HepG2 (cell line): ENCODE results near the gene C3orf18. TPM values are rescaled to one million over a fixed set of nuclear protein-coding genes. Genes with fewer than 3 reads are reported as not detected.

Source experiments
- ATAC-seq: fragments of 200-7000 bp; cut with Tn5 transposase; 3 replicates; pipeline ENCODE4 v1.9.1; 2020; ENCODE audit warnings: mild to moderate bottlenecking, moderate library complexity
- BruUV-seq: library from RNA; stranded (reverse); fragments of 400-500 nt; replicated peaks from 2 replicates; lab custom pipeline; 2021; lab: Mats Ljungman, UMichigan
- CTCF ChIA-PET: fragments of 300-600 bp; formaldehyde crosslinking; extraction: SDS; loops from one replicate; lab custom pipeline; 2021; ENCODE audit warnings: low total read pairs, inconsistent platforms, low intra/inter-chr PET ratio; lab: Yijun Ruan, JAX
- POLR2A ChIA-PET: fragments of 350-600 bp; sonication (Branson Sonifier 250); formaldehyde crosslinking; loops from one replicate; lab custom pipeline; 2020; ENCODE audit warnings: antibody characterized with exemption, inconsistent platforms; lab: Yijun Ruan, JAX
- DNase-seq: peaks from one replicate; pipeline ENCODE4 v3.0.0-alpha.2; 2015; ENCODE audit warnings: low spot score
- FAIRE-seq: peaks from 3 replicates; lab custom pipeline; 2011; peaks lifted over from hg19 to GRCh38; lab: Jason Lieb, UNC
- H2AFZ ChIP-seq: one replicate; pipeline ENCODE4 v1.6.1; 2011; ENCODE audit warnings: low read length, inconsistent platforms
- H3K27ac ChIP-seq: fragments of 300-600 bp; 3 replicates; pipeline ENCODE4 v1.8.0; 2011; ENCODE audit warnings: mixed run types, mild to moderate bottlenecking, mixed read lengths, low read length, inconsistent platforms; ENCODE audit not compliant: insufficient read depth; ENCODE audit errors: extremely low read length
- H3K27me3 ChIP-seq, 2 experiments: fragments of 200-600 bp in 1 of 2; 2 replicates in 1 of 2; 3 replicates in 1 of 2; pipeline versions ENCODE4 v1.6.0 to v1.8.0; 2011; ENCODE audit warnings: low read length in 2 of 2, mild to moderate bottlenecking in 2 of 2, moderate library complexity in 2 of 2, inconsistent platforms in 1 of 2; ENCODE audit not compliant: insufficient read depth in 2 of 2, control insufficient read depth in 1 of 2
- H3K36me3 ChIP-seq, 2 experiments: fragments of 200-600 bp in 1 of 2; replicated peaks in 1 of 2; 2 replicates in 1 of 2; 3 replicates in 1 of 2; pipeline versions ENCODE4 v1.5.1 to v1.8.0; 2011; ENCODE audit warnings: low read length in 2 of 2, inconsistent platforms in 1 of 2; ENCODE audit not compliant: insufficient read depth in 2 of 2, control insufficient read depth in 1 of 2
- H3K4me1 ChIP-seq: 2 replicates; pipeline ENCODE4 v1.5.1; 2012; ENCODE audit warnings: low read length, inconsistent platforms; ENCODE audit not compliant: insufficient read depth
- H3K4me2 ChIP-seq: 2 replicates; pipeline ENCODE4 v1.6.0; 2011; ENCODE audit warnings: low read depth, low read length, inconsistent platforms
- H3K4me3 ChIP-seq, 3 experiments: fragments of 200-600 bp in 1 of 3; sonication (generic), shearing (Covaris generic) in 1 of 3; replicated peaks in 1 of 3; 2 replicates each; pipeline ENCODE4 v1.5.1; 2011 to 2016; ENCODE audit warnings: low read length in 3 of 3, inconsistent platforms in 2 of 3, low read depth in 2 of 3, mild to moderate bottlenecking in 2 of 3, control low read depth in 1 of 3, mixed read lengths in 1 of 3; ENCODE audit not compliant: insufficient read depth in 1 of 3
- H3K79me2 ChIP-seq: one replicate; pipeline ENCODE4 v1.6.1; 2011; ENCODE audit warnings: low read length, inconsistent platforms; ENCODE audit not compliant: insufficient read depth
- H3K9ac ChIP-seq: 2 replicates; pipeline ENCODE4 v1.6.0; 2011; ENCODE audit warnings: mild to moderate bottlenecking, low read depth, low read length, inconsistent platforms; ENCODE audit not compliant: insufficient read depth
- H3K9me3 ChIP-seq: 2 replicates; pipeline ENCODE4 v1.5.1; 2012; ENCODE audit warnings: mild to moderate bottlenecking, low read length
- H4K20me1 ChIP-seq: 2 replicates; pipeline ENCODE4 v1.6.0; 2011; ENCODE audit warnings: inconsistent platforms, mild to moderate bottlenecking, low read length, moderate library complexity; ENCODE audit not compliant: insufficient read depth
- ELF1 ChIP-seq: sonication (generic); formaldehyde crosslinking; IDR thresholded peaks from 2 replicates; pipeline ENCODE4 v1.4.0; 2020; ENCODE audit warnings: missing genetic modification reagents
- ELF3 ChIP-seq: IDR thresholded peaks from 2 replicates; pipeline ENCODE4 v1.6.1; 2016; ENCODE audit warnings: missing genetic modification reagents, missing compliant biosample characterization
- GABPA ChIP-seq, 2 experiments: IDR thresholded peaks; 2 replicates each; pipeline ENCODE4 v1.6.1; 2011 to 2016; ENCODE audit warnings: low read depth in 2 of 2, low read length in 1 of 2, missing biosample characterization in 1 of 2, missing genetic modification characterization in 1 of 2
- MEF2D ChIP-seq: sonication (generic); formaldehyde crosslinking; IDR thresholded peaks from 2 replicates; pipeline ENCODE4 v1.5.1; 2020; ENCODE audit warnings: mild to moderate bottlenecking, missing genetic modification reagents
- NFYC ChIP-seq: IDR thresholded peaks from 2 replicates; pipeline ENCODE4 v1.6.1; 2016; ENCODE audit warnings: missing genetic modification reagents, missing compliant biosample characterization
- PBX3 ChIP-seq: sonication (generic); formaldehyde crosslinking; IDR thresholded peaks from 2 replicates; pipeline ENCODE4 v1.8.1; 2023; ENCODE audit warnings: missing genetic modification reagents, inconsistent platforms, borderline replicate concordance
- PITX1 ChIP-seq: sonication (generic); formaldehyde crosslinking; IDR thresholded peaks from 2 replicates; pipeline ENCODE4 v1.5.1; 2020; ENCODE audit warnings: mild to moderate bottlenecking, missing genetic modification reagents
- SP5 ChIP-seq: IDR thresholded peaks from 2 replicates; pipeline ENCODE4 v1.6.1; 2016; ENCODE audit warnings: low read depth, borderline replicate concordance
- TARDBP ChIP-seq: sonication (generic); formaldehyde crosslinking; IDR thresholded peaks from 2 replicates; pipeline ENCODE4 v1.8.0; 2022; ENCODE audit warnings: mild to moderate bottlenecking, missing genetic modification reagents
- U2AF1 ChIP-seq: fragments of 200-400 bp; formaldehyde crosslinking; optimal IDR thresholded peaks from 2 replicates; pipeline ENCODE3; 2017; ENCODE audit warnings: mild to moderate bottlenecking, low read depth, low read length
- ZBTB1 ChIP-seq: sonication (generic); formaldehyde crosslinking; IDR thresholded peaks from 2 replicates; pipeline ENCODE4 v1.4.0; 2020; ENCODE audit warnings: missing genetic modification reagents, borderline replicate concordance
- ZBTB42 ChIP-seq: sonication (generic); formaldehyde crosslinking; IDR thresholded peaks from 2 replicates; pipeline ENCODE4 v1.5.0; 2020; ENCODE audit warnings: mild to moderate bottlenecking, missing genetic modification reagents
- ZNF547 ChIP-seq: sonication (generic); formaldehyde crosslinking; IDR thresholded peaks from 2 replicates; pipeline ENCODE4 v1.5.1; 2020; ENCODE audit warnings: mild to moderate bottlenecking, missing genetic modification reagents
- ZNF558 ChIP-seq: sonication (generic); formaldehyde crosslinking; IDR thresholded peaks from 2 replicates; pipeline ENCODE4 v1.9.0; 2022; ENCODE audit warnings: mild to moderate bottlenecking, missing genetic modification reagents, borderline replicate concordance
- ZNF687 ChIP-seq: sonication (generic); formaldehyde crosslinking; IDR thresholded peaks from 2 replicates; pipeline ENCODE4 v1.5.1; 2020; ENCODE audit warnings: mild to moderate bottlenecking, missing genetic modification reagents, moderate library complexity
- WGBS: methylation state at CpG from one replicate; pipeline ENCODE4 v1.1.6; 2017; ENCODE audit warnings: low lambda C conversion rate; 5-methylcytosine and 5-hydroxymethylcytosine counted together
- in situ Hi-C: cut with HindIII; loops from 2 replicates; pipeline ENCODE4 v1.10.0; 2017; ENCODE audit warnings: low pct_unique_long_range_greater_than_20kb; ENCODE audit not compliant: extremely low pct_ligation_motif_present
- intact Hi-C: fragments of 100-400 bp; cut with micrococcal nuclease; formaldehyde crosslinking; loops from one replicate; pipeline ENCODE4 v1.10.0; 2022; ENCODE audit not compliant: unreplicated experiment
- polyA plus RNA-seq, 8 experiments: library from polyadenylated mRNA; depleted of rRNA in 3 of 8; stranded (reverse) in 7 of 8; unstranded in 1 of 8; fragments of >200 nt; fragmentation: Illumina TruSeq in 4 of 8; extraction: Trizol in 4 of 8; gene quantifications; 2 replicates each; pipeline versions ENCODE4 v1.2.1 to v1.2.3, GENCODE V29; 2011 to 2016; ENCODE audit warnings: low read depth in 4 of 8, missing spikeins in 1 of 8, mixed read lengths in 1 of 8; ENCODE audit not compliant: insufficient read depth in 1 of 8
- total RNA-seq, 5 experiments: library from RNA; depleted of rRNA; stranded (reverse); fragments of >200 nt; fragmentation: Illumina TruSeq; extraction: Trizol; gene quantifications; 2 replicates each; pipeline ENCODE4 v1.2.3, GENCODE V29; 2016; ENCODE audit warnings: low read depth in 1 of 5
- TF ChIP-seq, protein P1 (sequence below): sonication (generic); formaldehyde crosslinking; IDR thresholded peaks from 2 replicates; pipeline ENCODE4 v1.4.0; 2020; ENCODE audit warnings: missing genetic modification reagents, low read depth, mild to moderate bottlenecking, borderline replicate concordance

The C3orf18 gene
- total and polyA plus RNA-seq, 2 of the 13 experiments (the other 11 are each of a cell fraction or from before 2014, with no cell fraction given): 1.6 to 4.8 TPM

DNA sequence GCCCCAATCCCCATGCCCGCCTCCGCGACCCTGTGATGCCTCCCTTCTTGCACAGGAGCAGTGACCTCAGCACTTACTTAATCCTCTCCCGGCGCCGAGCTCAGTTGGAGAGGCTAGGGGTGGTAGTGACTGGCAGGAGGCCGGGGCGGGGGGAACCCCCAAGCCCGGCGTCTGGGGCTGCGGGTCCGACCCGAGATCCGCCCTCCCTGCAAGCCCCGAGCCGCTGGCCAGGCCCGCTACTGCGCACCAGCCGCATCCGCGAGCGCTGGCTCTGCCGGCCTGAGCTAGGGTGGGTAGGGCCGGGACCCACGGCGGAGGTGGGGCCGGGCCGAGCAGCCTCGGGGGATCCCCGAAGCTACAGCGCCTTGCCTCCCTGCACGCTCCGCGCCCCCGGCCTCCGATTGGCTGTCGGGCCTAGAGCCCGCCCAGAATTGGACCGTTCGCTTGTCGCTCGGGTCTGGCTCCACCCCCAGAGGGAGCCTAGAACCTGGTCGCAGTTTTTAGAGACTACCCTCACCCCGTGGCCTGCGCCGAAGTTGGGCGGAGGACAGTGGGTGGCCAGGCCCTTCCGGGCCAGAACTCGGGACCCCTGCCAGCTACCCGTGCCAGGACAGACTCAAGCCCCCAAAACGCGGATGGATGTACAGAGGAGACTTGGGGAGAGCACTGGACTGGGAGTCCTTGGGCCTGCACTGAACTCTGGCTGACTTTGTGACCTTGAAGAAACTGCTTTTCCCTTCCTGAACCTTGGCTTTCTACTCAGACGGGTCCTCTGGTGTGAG is at the start of gene C3orf18 (continued):
- TF ChIP-seq ZNF687 (peak; percentile 78), PBX3 (CRISPR knock-in tag) (no peak), TARDBP (0 out of 2 replicates have a peak, but pooled peaks have one; percentile 29), NFYC (peak; percentile 93), ZNF547 (CRISPR knock-in tag) (peak; percentile 63; the same call in 1 of the 2 replicates)

DNA sequence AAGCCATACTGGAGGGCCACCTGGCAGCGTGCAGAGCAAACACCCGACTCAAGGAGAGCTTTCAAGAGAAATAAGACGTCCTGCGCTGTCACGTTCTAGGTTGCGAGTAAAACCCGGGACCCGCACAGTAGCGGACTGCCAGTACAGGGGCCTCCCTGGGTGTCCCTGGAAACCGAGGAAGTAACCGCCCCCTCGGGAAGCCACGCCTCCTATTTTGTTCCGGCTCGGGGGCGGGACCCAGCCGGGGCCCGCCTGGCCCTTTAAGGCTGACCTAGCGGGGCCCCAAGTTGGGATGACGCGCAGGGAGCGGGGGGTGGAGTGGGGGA is 49.2 kb upstream of the C3orf18 start:
- Histone ChIP-seq H3K9me3 (no peaks in the 10 kb centered on the region), H3K9ac (0 out of 2 replicates have a peak overlapping the region, but pooled peaks have one; percentile 19), H2AFZ (no peak overlapping the region), H4K20me1 (no peaks in the 10 kb centered on the region), H3K27ac (peak overlapping the region; percentile 20), H3K4me3 (peak overlapping the region; percentile 68 to 79 (median 69)), H3K27me3 (peaks cover 0 to 10% of the 10 kb centered on the region in 2 experiments; a peak in 1 of 5 replicates), H3K36me3 (no peaks in the 10 kb centered on the region), H3K79me2 (peaks cover 7% of the 10 kb centered on the region), H3K4me2 (peak overlapping the region; percentile 99), H3K4me1 (peaks cover 49% of the 10 kb centered on the region)
- intact Hi-C loops (loop anchor here (1.0 to 10.0 kb wide), 3 partner anchors 36 to 756 kb away; no protein-coding TSS in a partner anchor), in situ Hi-C loops (loop anchor here (5.0 kb wide), 2 partner anchors 36 to 756 kb away; no protein-coding TSS in a partner anchor)
- WGBS: 4% methylated on average over 5 of the region's 22 CpGs
- DNase-seq (peak; percentile 83), ATAC-seq (peak; percentile 67), FAIRE-seq (peak; percentile 32)
- ChIA-PET CTCF (interaction anchor here (1.2 to 8.0 kb wide), 5 partner anchors 36 to 772 kb away, joined by 3 to 182 read pairs (median 11); partner anchors contain the start of gene HEMK1), POLR2A (interaction anchor here (0.8 to 4.0 kb wide), 12 partner anchors 14 to 769 kb away, joined by 3 to 33 read pairs (median 4); partner anchors contain the start of genes HEMK1 and MANF)
- no TSS peak for BruUV-seq
- TF ChIP-seq MEF2D (CRISPR knock-in tag) (no peak), ZBTB1 (CRISPR knock-in tag) (no peak), ZBTB42 (CRISPR knock-in tag) (no peak), SP5 (peak; percentile 61), ELF3 (CRISPR knock-in tag) (no peak; the same call in 1 of the 2 replicates), ELF1 (CRISPR knock-in tag) (peak; percentile 62; the same call in 1 of the 2 replicates), PITX1 (CRISPR knock-in tag) (no peak), ZNF558 (CRISPR knock-in tag) (no peak), U2AF1 (no peak), GABPA (IDR thresholded peaks at IDR 0.05; ENCODE audit: low read depth, low read length) (no peak), GABPA (CRISPR knock-in tag; IDR thresholded peaks at IDR 0.05; ENCODE audit: low read depth) (peak; percentile 43; the same call in 1 of the 2 replicates)
- TF ChIP-seq, protein P1, sequence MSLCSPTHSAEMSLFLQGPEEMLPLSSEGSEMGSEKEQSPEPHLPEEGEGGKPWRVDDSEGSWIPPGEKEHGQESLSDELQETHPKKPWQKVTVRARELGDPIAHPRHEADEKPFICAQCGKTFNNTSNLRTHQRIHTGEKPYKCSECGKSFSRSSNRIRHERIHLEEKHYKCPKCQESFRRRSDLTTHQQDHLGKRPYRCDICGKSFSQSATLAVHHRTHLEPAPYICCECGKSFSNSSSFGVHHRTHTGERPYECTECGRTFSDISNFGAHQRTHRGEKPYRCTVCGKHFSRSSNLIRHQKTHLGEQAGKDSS: no peak
